GM19023 (cell line): ENCODE results near the gene AKAP14.
"Not testable (repeated sequence)": the region's sequence is repeated elsewhere in the genome, so short reads cannot be mapped to it uniquely, and the experiment has no call there.

Experiments
- ATAC-seq: cut with Tn5 transposase; IDR thresholded peaks from one replicate; pipeline ENCODE4 v1.9.1; 2021; ENCODE audit warnings: mild to moderate bottlenecking, moderate library complexity; ENCODE audit not compliant: unreplicated experiment

The AKAP14 gene

DNA sequence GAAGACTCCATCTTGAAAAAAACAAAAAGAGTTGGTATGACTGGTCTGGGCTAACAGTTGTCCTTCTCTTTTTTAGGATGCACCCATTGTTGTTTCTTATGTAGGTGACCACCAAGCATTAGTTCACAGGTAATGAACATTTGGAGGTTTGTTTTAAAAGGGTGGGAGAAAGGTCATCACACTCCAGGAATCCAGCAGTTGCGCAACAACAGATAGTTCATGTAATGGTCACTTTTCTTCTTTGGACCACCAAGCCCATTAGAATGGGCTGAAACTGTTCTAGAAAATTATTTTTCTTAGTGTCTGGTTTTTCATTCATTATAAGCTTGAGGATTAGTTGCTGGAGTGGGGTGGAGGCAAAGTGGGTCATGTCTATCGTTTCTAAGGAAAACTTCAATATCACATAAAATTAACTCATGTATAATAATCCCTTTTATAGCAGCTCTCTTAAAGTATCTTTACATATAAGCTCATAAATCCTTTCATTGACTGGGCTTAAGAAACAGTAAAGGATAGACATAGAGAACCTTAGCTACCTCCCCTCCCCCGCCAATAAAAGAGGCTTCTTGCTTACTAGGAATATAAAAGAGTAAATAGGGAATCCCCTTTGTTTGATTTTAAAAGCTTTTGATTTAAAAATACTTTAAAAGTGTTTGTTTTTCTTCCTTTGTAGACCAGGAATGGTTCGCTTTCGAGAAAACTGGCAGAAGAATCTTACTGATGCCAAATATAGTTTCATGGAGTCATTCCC is 24.3 kb downstream of the AKAP14 start:
- no peak for ATAC-seq

DNA sequence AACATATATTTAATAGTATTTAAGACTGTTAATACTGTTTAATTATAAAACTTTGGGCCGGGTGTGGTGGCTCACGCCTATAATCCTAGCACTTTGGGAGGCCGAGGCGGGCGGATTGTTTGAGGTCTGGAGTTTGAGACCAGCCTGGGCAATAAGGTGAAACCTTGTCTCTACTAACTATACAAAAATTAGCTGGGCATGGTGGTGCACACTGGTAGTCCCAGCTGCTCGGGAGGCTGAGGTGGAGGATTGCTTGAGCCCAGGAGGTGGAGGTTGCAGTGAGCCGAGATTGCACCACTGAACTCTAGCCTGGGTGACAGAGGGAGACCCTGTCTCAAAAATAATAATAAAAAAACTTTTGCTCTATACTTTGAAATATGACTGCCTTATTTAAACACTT is 26.7 kb downstream of the AKAP14 start:
- not testable (repeated sequence) for ATAC-seq

DNA sequence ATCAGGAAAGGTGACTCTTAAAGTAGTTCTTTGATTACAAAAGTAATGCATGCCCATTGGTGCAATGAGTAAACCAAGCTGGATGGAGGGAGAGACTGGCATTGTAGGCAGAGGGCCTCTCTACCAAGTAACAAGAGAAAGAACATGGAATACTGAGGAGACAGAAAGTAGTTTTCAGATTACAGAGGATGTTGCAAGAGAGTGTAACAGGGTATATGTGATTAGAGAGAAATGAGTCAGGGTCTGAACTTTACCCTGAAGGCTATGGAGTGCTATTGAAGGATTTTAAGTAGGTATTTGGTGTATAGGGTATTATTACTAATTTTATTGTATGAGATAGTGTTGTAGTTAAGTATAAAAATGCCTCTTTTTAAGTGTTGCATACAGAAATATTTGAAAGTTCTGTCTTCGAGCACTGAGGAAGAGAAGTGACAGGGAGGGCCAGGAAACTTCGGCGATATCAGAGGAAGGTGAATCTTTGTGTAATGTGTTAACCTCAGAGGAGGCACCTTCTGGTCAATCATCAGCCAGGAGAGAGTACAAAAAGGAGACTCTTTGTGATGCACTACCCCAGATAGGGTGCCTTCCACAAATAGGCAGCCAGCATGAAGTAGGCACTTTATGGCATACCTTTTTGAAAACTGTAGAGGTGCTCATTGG is 39.7 kb downstream of the AKAP14 start:
- ATAC-seq: no peak

DNA sequence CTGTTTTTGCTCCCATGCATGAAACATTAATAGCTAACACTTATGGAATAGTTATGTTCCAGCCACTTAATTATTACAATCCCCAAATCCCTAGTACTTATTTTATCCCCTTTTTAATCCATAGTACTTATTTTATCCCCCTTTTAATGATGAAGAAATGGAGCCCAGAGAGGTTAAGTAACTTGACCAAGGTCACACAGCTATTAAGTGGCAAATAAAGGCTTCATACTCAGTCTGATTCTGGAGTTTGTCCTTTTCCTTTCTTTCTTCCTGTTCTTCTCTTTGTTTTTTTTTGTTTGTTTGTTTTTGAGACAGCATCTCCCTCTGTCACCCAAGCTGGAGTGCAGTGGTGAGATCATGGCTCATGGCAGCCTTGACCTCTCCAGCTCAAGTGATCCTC is 45.6 kb downstream of the AKAP14 start:
- no peak for ATAC-seq

DNA sequence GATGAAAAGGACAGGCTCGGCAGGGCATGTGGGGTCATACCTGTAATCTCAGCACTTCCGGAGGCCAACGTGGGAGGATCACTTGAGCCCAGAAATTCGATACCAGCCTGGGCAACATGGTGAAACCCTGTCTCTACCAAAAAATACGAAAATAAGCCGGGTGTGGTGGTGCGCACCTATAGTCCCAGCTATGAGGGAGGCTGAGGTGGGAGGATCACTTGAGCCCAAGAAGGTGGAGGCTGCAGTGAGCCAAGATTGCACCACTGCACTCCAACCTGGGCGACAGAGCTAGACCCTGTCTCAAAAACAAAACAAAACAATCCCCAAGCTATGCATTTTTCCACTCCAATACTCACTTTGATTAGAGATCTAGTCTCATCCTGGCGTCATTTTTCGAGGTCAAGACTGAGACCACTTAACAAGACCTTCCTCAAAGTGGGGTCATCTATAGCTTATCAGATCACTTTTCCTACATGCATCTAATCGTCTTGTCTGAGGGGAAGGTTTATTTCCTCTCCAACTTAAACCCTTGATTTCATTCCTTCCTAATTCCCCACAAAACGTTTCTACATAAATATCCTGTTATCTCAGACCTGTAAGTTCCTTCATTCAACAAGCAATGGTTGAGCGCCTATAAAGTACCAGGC is 46.6 kb downstream of the AKAP14 start:
- no peak for ATAC-seq

DNA sequence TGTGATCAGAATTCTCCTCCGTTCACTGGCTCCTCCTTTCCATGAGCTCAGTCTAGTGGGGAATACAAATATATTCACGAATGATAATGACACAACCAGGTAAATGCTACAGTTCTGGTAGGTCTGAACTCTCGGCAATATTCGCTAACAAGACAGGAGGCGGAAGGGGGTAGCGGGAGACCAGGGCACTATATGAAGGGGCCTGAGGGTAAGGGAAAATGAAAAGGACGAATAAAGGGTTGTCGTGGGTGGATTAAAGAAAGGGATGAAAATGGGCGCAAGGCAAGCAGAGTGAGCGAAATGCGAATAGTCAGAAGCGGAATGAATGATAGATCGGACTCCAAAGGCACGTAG is 47.1 kb downstream of the AKAP14 start:
- peak; percentile 15 for ATAC-seq

DNA sequence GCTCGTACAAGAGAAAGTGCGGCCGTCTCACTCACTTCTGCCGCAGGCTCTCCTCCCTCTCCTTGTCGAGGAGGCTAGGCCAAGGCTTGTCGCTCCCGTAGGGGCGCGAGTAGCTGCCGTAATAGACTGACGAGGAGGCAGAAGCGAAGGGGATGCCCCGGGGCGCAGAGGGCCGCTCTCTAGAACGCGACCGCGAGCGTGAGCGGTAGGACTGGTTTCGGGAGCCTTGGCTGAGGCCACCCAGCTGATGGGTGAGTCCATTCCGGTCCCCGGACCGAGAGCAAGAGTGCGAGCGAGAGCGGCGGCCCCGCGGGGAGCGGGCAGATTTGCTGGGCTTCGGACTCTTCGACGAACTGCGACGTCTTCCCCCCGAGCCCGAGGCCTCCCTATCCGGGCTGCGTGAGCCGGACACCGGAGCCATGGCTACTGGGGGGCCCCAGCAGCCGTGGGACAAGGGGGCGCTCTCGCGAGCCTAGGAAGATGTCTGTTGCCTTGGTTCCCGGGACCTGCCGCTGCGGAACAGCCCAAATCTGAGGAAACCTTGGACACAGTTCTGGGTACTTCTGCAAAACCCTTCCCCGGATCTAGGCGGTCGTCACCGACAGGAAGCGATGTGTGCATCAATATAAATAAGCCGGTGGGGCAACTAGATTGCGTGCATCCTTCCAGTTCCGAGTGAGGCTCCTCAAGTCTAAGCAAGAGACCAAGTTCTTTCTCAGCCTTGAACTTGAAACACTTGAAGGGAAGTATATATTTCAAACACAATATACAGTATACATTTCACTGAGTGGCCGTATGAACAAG is 47.7 kb downstream of the AKAP14 start, which contains the start of gene NKAP:
TSS of gene NKAP (minus strand) at position 567 of the 804 bp plus-strand sequence. CDS start at position 421, 146 bp downstream.
- ATAC-seq: peak; percentile 78

DNA sequence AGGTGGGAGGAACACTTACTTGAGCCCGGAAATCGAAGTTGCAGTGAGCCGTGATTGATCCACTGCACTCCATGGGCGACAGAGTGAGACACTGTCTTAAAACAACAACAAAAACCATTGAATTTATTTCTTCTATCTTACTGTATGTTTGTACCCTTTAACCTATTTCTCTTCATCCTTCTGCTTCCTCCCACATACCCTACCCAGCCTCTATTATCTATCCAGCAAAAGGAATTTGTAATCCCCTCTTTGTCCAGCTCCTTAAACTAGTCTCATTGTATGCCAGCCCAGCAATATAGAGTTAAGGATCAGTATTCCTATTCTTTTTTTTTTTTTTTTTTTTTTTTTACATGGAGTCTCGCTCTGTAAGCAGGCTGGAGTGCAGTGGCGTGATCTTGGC is 49.8 kb downstream of the AKAP14 start:
- ATAC-seq: no peak

DNA sequence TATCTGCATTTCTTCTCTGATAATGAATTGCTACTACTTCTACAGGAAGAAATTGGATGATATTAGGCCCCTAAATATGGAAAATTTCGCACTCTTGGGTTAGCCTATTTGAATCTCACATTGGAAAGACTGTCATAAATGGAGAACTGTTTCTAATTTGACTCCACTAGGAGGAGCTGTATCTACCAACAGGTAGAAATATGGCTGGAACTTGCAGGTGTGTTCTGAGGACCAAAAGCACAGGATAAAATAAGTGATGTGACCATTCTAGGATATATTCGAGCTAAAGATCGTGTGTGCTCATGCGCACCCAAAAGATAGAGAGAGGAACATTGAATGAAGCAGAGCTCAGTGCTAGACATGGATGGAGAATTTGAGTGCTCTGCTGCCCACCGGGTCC is 52.7 kb downstream of the AKAP14 start:
- no peak for ATAC-seq

DNA sequence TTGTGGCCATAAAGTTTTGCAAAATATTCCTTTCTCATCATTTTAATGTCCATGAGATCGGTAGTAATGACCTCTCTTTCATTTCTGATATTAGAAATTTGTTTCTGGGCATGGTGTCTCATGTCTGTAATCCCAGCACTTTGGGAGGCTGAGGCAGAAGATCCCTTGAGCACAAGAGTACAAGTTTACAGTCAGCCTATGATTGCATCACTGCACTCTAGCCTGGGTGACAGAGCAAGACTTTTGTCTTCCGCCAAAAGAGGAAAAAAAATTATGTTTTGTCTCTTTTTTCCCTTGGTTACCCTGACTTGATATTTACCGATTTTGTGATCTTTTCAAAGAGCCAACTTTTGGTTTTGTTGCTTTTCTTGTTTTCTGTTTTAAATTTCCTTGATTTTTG is 58.7 kb downstream of the AKAP14 start:
- ATAC-seq: no peak

DNA sequence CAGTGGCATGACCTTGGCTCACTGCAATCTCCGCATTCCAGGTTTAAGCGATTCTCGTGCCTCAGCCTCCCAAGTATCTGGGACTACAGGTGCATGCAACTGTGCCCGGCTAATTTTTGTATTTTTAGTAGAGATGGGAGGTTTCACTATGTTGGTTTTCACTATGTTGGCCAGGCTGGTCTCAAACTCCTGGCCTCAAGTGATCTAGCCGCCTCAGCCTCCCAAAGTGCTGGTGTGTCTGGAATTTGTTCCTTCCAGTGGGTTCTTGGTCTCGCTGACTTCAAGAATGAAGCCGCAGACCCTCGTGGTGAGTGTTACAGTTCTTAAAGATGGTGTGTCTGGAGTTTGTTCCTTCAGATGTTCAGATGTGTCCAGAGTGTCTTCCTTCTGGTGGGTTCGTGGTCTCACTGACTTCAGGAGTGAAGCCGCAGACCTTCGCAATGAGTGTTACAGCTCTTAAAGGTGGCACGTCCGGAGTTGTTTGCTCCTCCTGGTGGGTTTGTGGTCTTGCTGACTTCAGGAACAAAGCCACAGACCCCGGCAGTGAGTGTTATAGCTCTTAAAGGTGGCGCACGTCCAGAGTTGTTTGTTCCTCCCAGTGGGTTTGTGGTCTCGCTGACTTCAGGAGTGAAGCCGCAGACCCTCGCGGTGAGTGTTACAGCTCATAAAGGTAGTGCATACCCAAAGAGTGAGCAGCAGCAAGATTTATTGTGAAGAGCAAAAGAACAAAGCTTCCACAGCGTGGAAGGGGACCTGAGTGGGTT is 60.3 kb downstream of the AKAP14 start:
- not testable (repeated sequence) for ATAC-seq

DNA sequence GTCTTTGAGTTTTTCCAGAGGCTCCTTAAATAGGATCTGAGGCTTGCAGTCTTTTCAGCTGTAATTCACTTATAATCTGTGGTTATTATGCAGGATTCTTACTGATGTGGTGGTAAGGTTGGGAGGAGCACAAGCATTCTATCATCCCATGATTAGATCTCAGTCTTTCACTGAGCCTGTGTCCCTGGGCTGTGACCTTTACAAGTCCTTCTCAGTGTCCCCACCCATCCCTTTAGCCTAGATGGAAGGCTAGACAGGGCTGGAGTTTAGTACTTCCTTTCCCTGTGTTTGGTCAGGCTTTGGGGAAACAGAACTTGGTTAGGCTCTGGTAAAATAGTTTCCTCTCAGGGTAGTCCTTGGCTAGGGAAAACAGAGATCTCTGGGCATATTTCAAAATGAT is 64.9 kb downstream of the AKAP14 start:
- no peak for ATAC-seq

DNA sequence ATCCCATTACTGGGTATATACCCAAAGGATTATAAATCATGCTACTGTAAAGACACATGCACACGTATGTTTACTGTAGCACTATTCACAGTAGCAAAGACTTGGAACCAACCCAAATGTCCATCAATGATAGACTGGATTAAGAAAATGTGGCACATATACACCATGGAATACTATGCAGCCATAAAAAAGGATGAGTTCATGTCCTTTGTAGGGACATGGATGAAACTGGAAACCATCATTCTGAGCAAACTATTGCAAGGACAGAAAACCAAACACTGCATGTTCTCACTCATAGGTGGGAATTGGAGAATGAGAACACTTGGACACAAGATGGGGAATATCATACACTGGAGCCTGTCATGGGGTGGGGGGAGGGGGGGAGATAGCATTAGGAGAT is 71.1 kb downstream of the AKAP14 start:
- ATAC-seq: not testable (repeated sequence)
